Kidney (tissue), 14 donors: Measurements from ENCODE around the gene GKN1. TPM values are rescaled to one million over a fixed set of nuclear protein-coding genes. Genes with fewer than 3 reads are reported as not detected.

Source experiments
- DNase-seq, 5 donors: peaks; one replicate each; pipeline ENCODE4 v3.0.0-alpha.2; 2013 to 2020
- FAIRE-seq: peaks from 2 replicates; lab custom pipeline; 2012; peaks lifted over from hg19 to GRCh38; lab: Jason Lieb, UNC
- H3K27ac ChIP-seq, 2 donors: one replicate each; pipeline ENCODE4 v1.7.0; 2013; ENCODE audit warnings: low read depth in 2 of 2, low read length in 2 of 2, inconsistent platforms in 1 of 2
- H3K27me3 ChIP-seq: one replicate; pipeline ENCODE4 v1.7.1; 2013; ENCODE audit warnings: low read length, inconsistent platforms; ENCODE audit not compliant: control insufficient read depth, insufficient read depth
- H3K36me3 ChIP-seq, 3 donors: one replicate each; pipeline versions ENCODE4 v1.7.0 to v1.7.1; 2013; ENCODE audit warnings: low read length in 3 of 3, control low read depth in 1 of 3, inconsistent platforms in 1 of 3; ENCODE audit not compliant: insufficient read depth in 3 of 3, control insufficient read depth in 2 of 3
- H3K4me1 ChIP-seq, 3 donors: one replicate each; pipeline versions ENCODE4 v1.7.0 to v1.7.1; 2013; ENCODE audit warnings: low read length in 3 of 3, inconsistent platforms in 1 of 3, low read depth in 1 of 3; ENCODE audit not compliant: control insufficient read depth in 2 of 3, insufficient read depth in 2 of 3
- H3K4me3 ChIP-seq, 3 donors: one replicate each; pipeline versions ENCODE4 v1.7.0 to v1.8.1; 2013; ENCODE audit warnings: low read length in 3 of 3, control low read depth in 1 of 3, inconsistent platforms in 1 of 3
- H3K9ac ChIP-seq, 3 donors: one replicate each; pipeline versions ENCODE4 v1.7.0 to v1.7.1; 2013; ENCODE audit warnings: low read length in 3 of 3, control low read depth in 1 of 3, inconsistent platforms in 1 of 3
- H3K9me3 ChIP-seq, 3 donors: one replicate each; pipeline versions ENCODE4 v1.7.0 to v1.7.1; 2013; ENCODE audit warnings: low read length in 3 of 3, control low read depth in 1 of 3, inconsistent platforms in 1 of 3; ENCODE audit not compliant: control insufficient read depth in 2 of 3, insufficient read depth in 1 of 3
- CTCF ChIP-seq: IDR thresholded peaks from 3 replicates; pipeline ENCODE4 v1.5.1; 2012; ENCODE audit warnings: mild to moderate bottlenecking, moderate library complexity, borderline replicate concordance; ENCODE audit not compliant: insufficient read depth; ENCODE audit errors: extremely low read depth
- intact Hi-C: fragments of 100-400 bp; cut with DNase I; formaldehyde crosslinking; loops from one replicate; pipeline ENCODE4 v1.11.1; 2022
- polyA plus RNA-seq: library from polyadenylated mRNA; stranded (reverse); fragments of 350-450 nt; fragmentation: Illumina TruSeq; extraction: RNeasy Lipid Tissue Mini Kit (QIAGEN cat#74804); gene quantifications from one replicate; pipeline ENCODE4 v1.2.3, GENCODE V29; 2014; ENCODE audit warnings: low read depth, low replicate concordance; ENCODE audit not compliant: insufficient read depth
- total RNA-seq: library from RNA; stranded (reverse); fragmentation: NEBNext Ultra II Directional; extraction: Animal tissue kit (Norgen Biotek cat#: 25700); gene quantifications from one replicate; pipeline ENCODE4 v1.2.1, GENCODE V29; 2021
- donor health status: control.
- donor health status: control.
- donor health status: control.
- donor health status: control.
- donor health status: control.
- donor health status: DM: yes; HTN: yes; CAD: no.
- donor health status: Normal renal cell carcinoma (clear cell type).

GKN1 gene
- total and polyA plus RNA-seq, 2 donors from 2014 or later = not detected

- no peak for DNase-seq
- no peak for TF ChIP-seq CTCF
- Histone ChIP-seq H3K9ac (no peak overlapping the region), H3K4me1 (peaks cover 0 to 3% (median 0%) of the 10 kb centered on the region in 3 donors), H3K36me3 (no peaks in the 10 kb centered on the region), H3K4me3 (no peak overlapping the region), H3K27ac (no peak overlapping the region), H3K27me3 (no peaks in the 10 kb centered on the region), H3K9me3 (no peaks in the 10 kb centered on the region)
- no peak for FAIRE-seq
- intact Hi-C loops = no loop called here
Measured at GRCh38 chr2:68937346-68938055, 36.9 kb upstream of the GKN1 start.

- FAIRE-seq (no peak), DNase-seq (no peak)
- Histone ChIP-seq H3K4me1 (peaks cover 0 to 3% (median 0%) of the 10 kb centered on the region in 3 donors), H3K9me3 (no peaks in the 10 kb centered on the region), H3K9ac (no peak overlapping the region), H3K27ac (no peak overlapping the region), H3K4me3 (no peak overlapping the region), H3K36me3 (no peaks in the 10 kb centered on the region), H3K27me3 (no peaks in the 10 kb centered on the region)
- no peak for TF ChIP-seq CTCF
- intact Hi-C loops = no loop called here
Measured at GRCh38 chr2:68938938-68939337, 35.5 kb upstream of the GKN1 start.

GRCh38 chr2:68939962-68940361, 34.5 kb upstream of the GKN1 start:
- Histone ChIP-seq H3K36me3 (no peaks in the 10 kb centered on the region), H3K27me3 (no peaks in the 10 kb centered on the region), H3K27ac (no peak overlapping the region), H3K4me3 (no peak overlapping the region), H3K9ac (no peak overlapping the region), H3K9me3 (no peaks in the 10 kb centered on the region), H3K4me1 (peaks cover 0 to 3% (median 0%) of the 10 kb centered on the region in 3 donors)
- DNase-seq (no peak), FAIRE-seq (no peak)
- TF ChIP-seq CTCF = no peak
- intact Hi-C loops = no loop called here
